ENCODE data around the gene CFAP61. TPM values are rescaled to one million over a fixed set of nuclear protein-coding genes. Genes with fewer than 3 reads are reported as not detected.

The CFAP61 gene
- total and polyA plus RNA-seq, 7 experiments from 2014 or later = not detected

GRCh38 chr20:20321134-20321533, 268.8 kb downstream of the CFAP61 start:
- H3K4me1 ChIP-seq (ENCODE audit: control insufficient read depth in 2 of 2, insufficient read depth in 2 of 2, low read length in 2 of 2) = no peaks in the 10 kb centered on the region
- no peak overlapping the region for H3K27ac ChIP-seq (ENCODE audit: low read depth, low read length)
- peaks cover 0 to 12% (median 5%) of the 10 kb centered on the region in 11 donors for H3K9me3 Mint-ChIP-seq
- no peak overlapping the region for H3K27ac Mint-ChIP-seq
- ATAC-seq = no peak
- CTCF ChIA-PET = no interaction called here
- H3K36me3 ChIP-seq (ENCODE audit: control insufficient read depth in 2 of 3, insufficient read depth in 3 of 3, low read length in 3 of 3) = no peaks in the 10 kb centered on the region
- H3K4me1 Mint-ChIP-seq = peaks cover 0 to 2% (median 0%) of the 10 kb centered on the region in 7 donors
- no peak overlapping the region for H3K4me3 Mint-ChIP-seq
- H3K27me3 Mint-ChIP-seq = peaks cover 0 to 15% (median 4%) of the 10 kb centered on the region in 5 donors
- POLR2A ChIA-PET = no interaction called here
- H3K27me3 ChIP-seq (ENCODE audit: control insufficient read depth in 2 of 2, insufficient read depth in 2 of 2, low read length in 2 of 2) = no peaks in the 10 kb centered on the region
- no peaks in the 10 kb centered on the region for H3K9me3 ChIP-seq (ENCODE audit: control insufficient read depth in 2 of 3, low read length in 3 of 3)
- intact Hi-C loops (cut with micrococcal nuclease) = no loop called here
- H3K36me3 Mint-ChIP-seq = no peaks in the 10 kb centered on the region
- DNase-seq = no peak
- H3K4me3 ChIP-seq (ENCODE audit: low read length) = no peak overlapping the region

- no peaks in the 10 kb centered on the region for H3K27me3 ChIP-seq (ENCODE audit: control insufficient read depth in 2 of 2, insufficient read depth in 2 of 2, low read length in 2 of 2)
- no peaks in the 10 kb centered on the region for H3K4me1 ChIP-seq (ENCODE audit: control insufficient read depth in 2 of 2, insufficient read depth in 2 of 2, low read length in 2 of 2)
- DNase-seq = no peak
- H3K36me3 Mint-ChIP-seq = no peaks in the 10 kb centered on the region
- intact Hi-C loops (cut with micrococcal nuclease) = no loop called here
- H3K4me1 Mint-ChIP-seq = peaks cover 0 to 2% (median 0%) of the 10 kb centered on the region in 7 donors
- H3K4me3 ChIP-seq (ENCODE audit: low read length) = no peak overlapping the region
- H3K9me3 Mint-ChIP-seq = peaks cover 0 to 12% (median 5%) of the 10 kb centered on the region in 11 donors
- no peak for ATAC-seq
- no peaks in the 10 kb centered on the region for H3K9me3 ChIP-seq (ENCODE audit: control insufficient read depth in 2 of 3, low read length in 3 of 3)
- ChIA-PET POLR2A (no interaction called here), CTCF (no interaction called here)
- H3K4me3 Mint-ChIP-seq = no peak overlapping the region
- H3K27ac Mint-ChIP-seq = no peak overlapping the region
- H3K36me3 ChIP-seq (ENCODE audit: control insufficient read depth in 2 of 3, insufficient read depth in 3 of 3, low read length in 3 of 3) = no peaks in the 10 kb centered on the region
- no peak overlapping the region for H3K27ac ChIP-seq (ENCODE audit: low read depth, low read length)
- peaks cover 0 to 22% (median 4%) of the 10 kb centered on the region in 5 donors for H3K27me3 Mint-ChIP-seq
These were observed 269.6 kb downstream of the CFAP61 start for GRCh38 chr20:20321917-20322316.

DNA sequence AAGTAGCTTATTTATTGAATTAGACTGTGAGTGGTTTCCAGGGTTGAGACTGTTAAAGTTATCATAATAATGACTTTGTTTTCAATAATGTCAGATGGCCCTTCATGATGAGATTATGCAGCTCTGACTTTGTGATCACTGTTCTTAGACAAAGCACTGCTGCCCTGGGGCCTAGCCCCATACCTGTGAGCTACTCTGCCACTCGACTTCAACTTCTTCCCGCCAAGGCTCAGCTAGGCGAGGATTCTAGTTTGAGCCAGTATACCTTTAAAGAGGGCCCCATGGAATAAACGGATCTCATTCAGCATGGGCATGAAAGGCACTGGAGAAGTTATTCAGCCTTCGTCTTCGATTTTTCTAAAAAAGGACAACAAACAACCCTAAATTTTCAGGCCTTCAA, 270.6 kb downstream of the CFAP61 start:
- intact Hi-C loops (cut with micrococcal nuclease) = no loop called here
- CTCF ChIA-PET = no interaction called here
- no peaks in the 10 kb centered on the region for H3K9me3 ChIP-seq (ENCODE audit: control insufficient read depth in 2 of 3, low read length in 3 of 3)
- no peak overlapping the region for H3K27ac ChIP-seq (ENCODE audit: low read depth, low read length)
- POLR2A ChIA-PET = no interaction called here
- Mint-ChIP-seq H3K27ac (no peak overlapping the region), H3K36me3 (no peaks in the 10 kb centered on the region), H3K4me3 (no peak overlapping the region), H3K4me1 (peaks cover 0 to 2% (median 0%) of the 10 kb centered on the region in 7 donors), H3K9me3 (peaks cover 0 to 12% (median 5%) of the 10 kb centered on the region in 11 donors), H3K27me3 (peaks cover 2 to 20% (median 6%) of the 10 kb centered on the region in 5 donors)
- H3K36me3 ChIP-seq (ENCODE audit: control insufficient read depth in 2 of 3, insufficient read depth in 3 of 3, low read length in 3 of 3) = no peaks in the 10 kb centered on the region
- no peak for ATAC-seq
- H3K27me3 ChIP-seq (ENCODE audit: control insufficient read depth in 2 of 2, insufficient read depth in 2 of 2, low read length in 2 of 2) = peaks cover 0 to under 1% of the 10 kb centered on the region in 2 donors
- DNase-seq = no peak
- no peaks in the 10 kb centered on the region for H3K4me1 ChIP-seq (ENCODE audit: control insufficient read depth in 2 of 2, insufficient read depth in 2 of 2, low read length in 2 of 2)
- H3K4me3 ChIP-seq (ENCODE audit: low read length) = no peak overlapping the region

DNA sequence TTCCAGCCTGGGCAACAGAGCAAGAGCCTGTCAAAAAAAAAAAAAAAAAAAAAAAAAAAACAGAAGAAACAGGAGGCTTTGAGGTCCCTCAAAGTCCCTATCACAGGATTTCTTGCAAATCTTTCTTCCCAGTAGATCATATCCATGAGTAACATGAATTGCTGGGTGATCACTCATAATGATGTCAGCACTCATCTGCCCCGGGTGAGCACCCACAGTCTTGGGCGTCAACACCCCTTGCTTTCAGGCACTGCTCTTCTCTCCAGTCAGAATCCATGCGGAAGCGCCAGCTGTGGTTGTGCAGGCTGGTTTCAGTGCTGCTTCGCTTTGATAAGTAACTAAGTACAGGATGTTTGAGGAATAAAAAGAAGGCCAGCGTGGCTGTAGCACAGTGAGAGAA, 275.4 kb downstream of the CFAP61 start:
- Mint-ChIP-seq H3K4me1 (peaks cover 0 to 6% (median 0%) of the 10 kb centered on the region in 7 donors), H3K4me3 (no peak overlapping the region), H3K9me3 (peaks cover 0 to 7% (median 0%) of the 10 kb centered on the region in 11 donors), H3K27me3 (peaks cover 9 to 46% (median 27%) of the 10 kb centered on the region in 5 donors), H3K36me3 (no peaks in the 10 kb centered on the region), H3K27ac (peak overlapping the region in 1 of 9 donors; percentile 46)
- POLR2A ChIA-PET = no interaction called here
- Histone ChIP-seq H3K9me3 (ENCODE audit: control insufficient read depth in 2 of 3, low read length in 3 of 3) (no peaks in the 10 kb centered on the region), H3K4me3 (ENCODE audit: low read length) (no peak overlapping the region), H3K27me3 (ENCODE audit: control insufficient read depth in 2 of 2, insufficient read depth in 2 of 2, low read length in 2 of 2) (peaks cover 0 to 4% of the 10 kb centered on the region in 2 donors), H3K36me3 (ENCODE audit: control insufficient read depth in 2 of 3, insufficient read depth in 3 of 3, low read length in 3 of 3) (no peaks in the 10 kb centered on the region), H3K27ac (ENCODE audit: low read depth, low read length) (no peak overlapping the region), H3K4me1 (ENCODE audit: control insufficient read depth in 2 of 2, insufficient read depth in 2 of 2, low read length in 2 of 2) (no peaks in the 10 kb centered on the region)
- ATAC-seq (no peak), DNase-seq (no peak)
- intact Hi-C loops (cut with micrococcal nuclease) = no loop called here
- CTCF ChIA-PET = no interaction called here

- Histone ChIP-seq H3K36me3 (ENCODE audit: control insufficient read depth in 2 of 3, insufficient read depth in 3 of 3, low read length in 3 of 3) (no peaks in the 10 kb centered on the region), H3K9me3 (ENCODE audit: control insufficient read depth in 2 of 3, low read length in 3 of 3) (no peaks in the 10 kb centered on the region), H3K27ac (ENCODE audit: low read depth, low read length) (no peak overlapping the region), H3K4me1 (ENCODE audit: control insufficient read depth in 2 of 2, insufficient read depth in 2 of 2, low read length in 2 of 2) (no peaks in the 10 kb centered on the region), H3K4me3 (ENCODE audit: low read length) (no peak overlapping the region), H3K27me3 (ENCODE audit: control insufficient read depth in 2 of 2, insufficient read depth in 2 of 2, low read length in 2 of 2) (peaks cover 0 to 4% of the 10 kb centered on the region in 2 donors)
- intact Hi-C loops (cut with micrococcal nuclease) = no loop called here
- H3K27me3 Mint-ChIP-seq = peaks cover 7 to 48% (median 27%) of the 10 kb centered on the region in 5 donors
- peak overlapping the region in 1 of 9 donors; percentile 43 for H3K27ac Mint-ChIP-seq
- POLR2A ChIA-PET = no interaction called here
- H3K9me3 Mint-ChIP-seq = peaks cover 0 to 7% (median 0%) of the 10 kb centered on the region in 11 donors
- H3K36me3 Mint-ChIP-seq = no peaks in the 10 kb centered on the region
- no peak for DNase-seq
- CTCF ChIA-PET = no interaction called here
- no peak for ATAC-seq
- peaks cover 0 to 7% (median 0%) of the 10 kb centered on the region in 7 donors for H3K4me1 Mint-ChIP-seq
- H3K4me3 Mint-ChIP-seq = no peak overlapping the region
These were observed 277.2 kb downstream of the CFAP61 start for GRCh38 chr20:20329564-20329963.

GRCh38 chr20:20331156-20331555, 278.8 kb downstream of the CFAP61 start:
- DNase-seq (no peak), ATAC-seq (no peak)
- CTCF ChIA-PET = no interaction called here
- peaks cover 0 to 6% (median 0%) of the 10 kb centered on the region in 3 experiments for H3K9me3 ChIP-seq (ENCODE audit: control insufficient read depth in 2 of 3, low read length in 3 of 3)
- POLR2A ChIA-PET = no interaction called here
- peaks cover 0 to 4% of the 10 kb centered on the region in 2 donors for H3K27me3 ChIP-seq (ENCODE audit: control insufficient read depth in 2 of 2, insufficient read depth in 2 of 2, low read length in 2 of 2)
- intact Hi-C loops (cut with micrococcal nuclease) = no loop called here
- Mint-ChIP-seq H3K4me3 (no peak overlapping the region), H3K27ac (no peak overlapping the region), H3K9me3 (peaks cover 0 to 7% (median 0%) of the 10 kb centered on the region in 11 donors), H3K36me3 (no peaks in the 10 kb centered on the region), H3K27me3 (peaks cover 5 to 41% (median 26%) of the 10 kb centered on the region in 5 donors), H3K4me1 (peaks cover 0 to 7% (median 0%) of the 10 kb centered on the region in 7 donors)
- no peak overlapping the region for H3K4me3 ChIP-seq (ENCODE audit: low read length)
- no peaks in the 10 kb centered on the region for H3K4me1 ChIP-seq (ENCODE audit: control insufficient read depth in 2 of 2, insufficient read depth in 2 of 2, low read length in 2 of 2)
- no peaks in the 10 kb centered on the region for H3K36me3 ChIP-seq (ENCODE audit: control insufficient read depth in 2 of 3, insufficient read depth in 3 of 3, low read length in 3 of 3)
- no peak overlapping the region for H3K27ac ChIP-seq (ENCODE audit: low read depth, low read length)

DNA sequence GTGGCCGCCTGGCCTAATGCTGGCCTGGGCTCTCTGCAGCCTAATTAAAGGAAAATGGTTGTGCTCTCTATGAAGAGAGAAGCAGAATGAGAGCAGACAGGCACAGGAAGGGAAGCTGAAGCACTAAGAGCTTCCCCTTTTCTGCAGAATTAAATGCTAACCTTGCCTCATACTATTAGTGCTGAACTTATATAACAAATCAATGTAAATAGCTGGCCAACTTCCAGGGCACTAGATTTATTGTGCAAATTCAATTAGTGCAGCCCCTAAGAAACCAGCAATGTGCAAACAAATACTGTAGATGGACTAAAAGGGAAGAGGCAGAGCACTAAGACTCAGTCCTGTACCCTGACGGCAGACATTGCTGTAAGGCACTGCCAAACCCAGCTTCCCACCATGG, 279.5 kb downstream of the CFAP61 start:
- ChIA-PET CTCF (interaction anchor here (0.6 kb wide), 1 partner anchor 1247 kb away, joined by 3 read pairs; no protein-coding TSS in a partner anchor), POLR2A (no interaction called here)
- Histone ChIP-seq H3K9me3 (ENCODE audit: control insufficient read depth in 2 of 3, low read length in 3 of 3) (peaks cover 0 to 6% (median 0%) of the 10 kb centered on the region in 3 experiments), H3K27me3 (ENCODE audit: control insufficient read depth in 2 of 2, insufficient read depth in 2 of 2, low read length in 2 of 2) (peaks cover 0 to 4% of the 10 kb centered on the region in 2 donors), H3K4me1 (ENCODE audit: control insufficient read depth in 2 of 2, insufficient read depth in 2 of 2, low read length in 2 of 2) (no peaks in the 10 kb centered on the region), H3K36me3 (ENCODE audit: control insufficient read depth in 2 of 3, insufficient read depth in 3 of 3, low read length in 3 of 3) (no peaks in the 10 kb centered on the region), H3K27ac (ENCODE audit: low read depth, low read length) (no peak overlapping the region), H3K4me3 (ENCODE audit: low read length) (no peak overlapping the region)
- DNase-seq (no peak), ATAC-seq (peak; percentile 46)
- Mint-ChIP-seq H3K27ac (no peak overlapping the region), H3K36me3 (no peaks in the 10 kb centered on the region), H3K27me3 (peaks cover 5 to 35% (median 26%) of the 10 kb centered on the region in 5 donors), H3K4me1 (peaks cover 0 to 7% (median 0%) of the 10 kb centered on the region in 7 donors), H3K4me3 (no peak overlapping the region), H3K9me3 (peaks cover 0 to 7% (median 0%) of the 10 kb centered on the region in 11 donors)
- intact Hi-C loops (cut with micrococcal nuclease) = no loop called here

Measured in naive thymus-derived CD4-positive, alpha-beta T cell (primary cell).